GF-D8 (cell line): ENCODE data around the gene GOLGA8S.
"Not testable (repeated sequence)": the region's sequence is repeated elsewhere in the genome, so short reads cannot be mapped to it uniquely, and the experiment has no call there.

Experiments
- DNase-seq: peaks from one replicate; lab custom pipeline; 2025; lab: John Stamatoyannopoulos, UW

GOLGA8S gene

DNA sequence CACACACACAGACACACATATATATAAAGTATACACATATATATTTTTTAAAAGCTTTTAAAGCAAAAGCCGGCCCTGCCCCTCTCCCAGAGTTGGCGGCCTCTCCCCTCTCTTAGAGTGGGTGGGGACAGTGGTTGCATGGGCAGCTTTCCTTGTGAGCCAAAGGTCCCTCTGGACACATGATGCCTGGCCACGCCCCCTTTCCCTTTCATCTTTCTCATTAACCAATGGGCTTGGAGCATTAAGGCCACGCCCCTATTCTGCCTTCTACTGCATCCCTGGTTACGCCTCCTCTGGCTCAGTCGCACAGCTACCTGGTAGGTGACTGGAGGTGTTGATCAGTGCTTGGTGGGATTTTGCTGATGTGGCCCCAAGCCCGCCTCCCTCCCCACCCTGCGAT, at the start of gene GOLGA8S:
Gene GOLGA8S (plus strand): TSS at position 301 of the 400 bp plus-strand sequence. CDS start 62 bp downstream, at position 363.
- DNase-seq = not testable (repeated sequence)

GRCh38 chr15:23304805-23305204, 49.7 kb upstream of the GOLGA8S start:
- DNase-seq = not testable (repeated sequence)

DNA sequence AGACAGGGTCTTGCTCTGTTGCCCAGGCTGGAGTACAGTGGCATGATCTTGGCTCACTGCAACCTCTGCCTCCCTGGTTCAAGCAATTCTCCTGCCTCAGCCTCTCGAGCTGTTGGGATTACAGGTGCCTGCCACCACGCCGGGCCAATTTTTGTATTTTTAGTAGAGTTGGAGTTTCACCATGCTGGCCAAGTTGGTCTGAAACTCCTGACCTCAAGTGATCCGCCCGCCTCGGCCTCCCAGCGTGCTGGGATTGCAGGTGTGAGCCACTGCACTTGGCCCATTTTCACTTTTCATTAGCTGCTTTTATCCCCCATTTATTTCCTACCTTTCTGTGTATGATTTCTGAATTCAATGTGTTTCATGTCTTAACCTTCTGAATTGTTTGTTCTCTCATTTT, 48.6 kb upstream of the GOLGA8S start:
- not testable (repeated sequence) for DNase-seq

DNA sequence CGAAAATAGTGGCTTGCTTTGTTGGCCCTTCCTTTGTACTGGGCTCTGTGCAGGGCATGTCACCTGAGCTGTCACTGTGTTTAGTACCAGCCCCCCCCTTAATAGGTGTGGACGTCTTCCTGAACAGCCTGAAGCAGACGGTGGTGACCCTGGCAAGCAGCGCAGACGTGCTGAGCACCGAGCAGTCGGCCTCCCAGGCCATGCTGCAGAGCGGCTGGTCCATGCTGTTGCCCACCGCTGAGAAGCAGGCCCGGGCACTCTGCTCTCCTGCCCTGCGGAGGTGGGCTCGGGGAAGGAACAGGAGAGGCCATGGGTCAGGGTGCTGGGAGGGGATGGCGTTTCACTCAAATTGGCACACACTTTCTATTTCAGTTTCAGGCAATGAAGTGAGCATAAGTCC, 43.3 kb upstream of the GOLGA8S start:
- not testable (repeated sequence) for DNase-seq

GRCh38 chr15:23334096-23334495, 20.5 kb upstream of the GOLGA8S start, which contains the start of gene GOLGA6L26:
GOLGA6L26 (minus strand) TSS chr15:23334196; CDS start chr15:23334135, 61 bp downstream.
- not testable (repeated sequence) for DNase-seq

- not testable (repeated sequence) for DNase-seq
Measured at GRCh38 chr15:23362622-23363021, 8.1 kb downstream of the GOLGA8S start.

DNA sequence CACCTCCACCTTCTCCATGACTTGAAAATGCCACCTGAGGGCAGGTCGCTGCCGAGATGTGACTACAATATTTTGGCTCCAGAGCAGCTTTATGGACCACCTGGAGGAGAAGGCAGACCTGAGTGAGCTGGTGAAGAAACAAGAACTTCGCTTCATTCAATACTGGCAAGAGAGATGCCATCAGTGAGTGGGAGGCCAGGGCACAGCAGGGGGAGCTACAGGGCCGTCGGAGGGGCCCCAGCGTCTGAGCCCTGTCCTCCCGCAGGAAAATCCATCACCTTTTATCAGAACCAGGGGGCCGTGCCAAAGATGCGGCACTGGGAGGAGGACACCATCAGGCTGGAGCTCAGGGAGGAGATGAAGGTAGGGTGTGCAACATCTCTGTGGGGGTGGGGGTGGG, 9.7 kb downstream of the GOLGA8S start:
- DNase-seq = not testable (repeated sequence)

DNA sequence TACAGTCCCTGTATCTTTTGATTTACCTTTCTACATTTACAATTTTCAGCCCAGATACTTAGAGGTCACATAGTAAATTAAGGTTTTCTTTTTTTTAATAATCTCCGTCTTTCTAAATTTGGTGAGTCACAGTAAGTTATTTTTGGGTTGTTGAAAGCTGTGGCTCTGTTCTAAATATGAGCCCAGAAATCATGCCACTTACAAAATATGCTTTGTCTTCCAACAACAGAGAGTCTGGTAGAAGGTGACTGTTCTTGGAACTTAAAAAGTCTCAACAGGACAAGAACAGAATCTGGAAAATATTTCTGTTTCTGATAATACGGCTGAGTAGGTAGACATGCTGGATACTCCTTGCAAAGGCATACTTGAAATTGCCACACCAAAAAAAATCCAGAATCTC, 16.0 kb downstream of the GOLGA8S start:
- no peak for DNase-seq

GRCh38 chr15:23371134-23371533, 16.6 kb downstream of the GOLGA8S start:
- not testable (repeated sequence) for DNase-seq

DNA sequence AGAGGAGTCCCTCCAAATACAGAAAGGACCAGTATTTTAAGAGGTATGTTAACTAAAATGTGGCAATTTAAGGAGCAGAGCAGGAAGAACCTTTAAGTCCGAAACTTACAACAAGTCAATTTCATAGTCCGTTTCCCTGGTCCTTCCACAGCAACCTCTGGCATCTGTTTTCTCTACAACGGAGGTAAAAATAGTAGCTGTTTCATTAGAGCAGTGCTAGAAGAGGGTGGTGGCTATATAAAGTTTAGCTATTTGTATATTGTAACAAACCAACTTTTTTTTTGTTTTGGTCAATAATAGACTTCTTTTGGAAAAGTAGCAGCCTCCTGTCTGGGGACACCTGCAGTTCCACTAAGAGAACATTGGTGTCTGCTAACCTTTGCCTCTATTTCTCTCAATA, 17.3 kb downstream of the GOLGA8S start:
- not testable (repeated sequence) for DNase-seq

DNA sequence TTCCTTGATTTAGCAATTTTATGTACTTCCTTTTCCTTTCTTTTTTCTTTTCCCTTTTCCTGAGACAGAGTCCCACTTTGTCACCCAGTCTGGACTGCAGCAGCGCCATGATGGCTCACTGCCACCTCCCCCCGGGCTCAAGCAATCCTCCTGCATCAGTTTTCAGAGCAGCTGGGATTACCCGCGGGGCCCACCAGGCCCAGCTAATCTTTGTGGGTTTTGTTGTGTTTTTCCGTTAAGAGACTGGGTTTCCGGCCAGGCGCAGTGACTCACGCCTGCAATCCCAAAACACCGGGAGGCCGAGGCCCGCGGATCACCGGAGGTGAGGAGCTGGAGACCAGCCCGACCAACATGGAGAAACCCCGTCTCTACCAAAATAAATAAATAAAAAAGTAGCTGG, 17.7 kb downstream of the GOLGA8S start:
- DNase-seq = no peak

GRCh38 chr15:23372891-23373600, 18.5 kb downstream of the GOLGA8S start:
- DNase-seq = not testable (repeated sequence)

DNA sequence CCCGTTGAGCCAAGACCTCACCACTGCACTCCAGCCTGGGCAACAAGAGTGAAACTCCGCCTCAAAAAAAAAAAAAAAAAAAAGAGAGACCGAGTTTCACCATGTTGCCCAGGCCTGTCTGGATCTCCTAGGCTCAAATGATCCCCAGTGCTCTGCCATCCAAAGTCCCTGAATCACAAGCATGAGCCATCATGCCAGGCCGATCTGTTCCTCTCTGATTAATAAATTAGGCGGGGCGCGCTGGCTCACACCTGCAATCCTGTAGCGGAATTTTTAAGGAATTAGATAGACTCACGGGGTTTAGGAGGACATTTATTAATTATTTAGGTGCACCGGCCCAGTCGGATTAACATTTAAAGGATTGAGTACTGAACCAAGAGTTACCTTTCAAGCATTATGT, 19.7 kb downstream of the GOLGA8S start:
- not testable (repeated sequence) for DNase-seq

DNA sequence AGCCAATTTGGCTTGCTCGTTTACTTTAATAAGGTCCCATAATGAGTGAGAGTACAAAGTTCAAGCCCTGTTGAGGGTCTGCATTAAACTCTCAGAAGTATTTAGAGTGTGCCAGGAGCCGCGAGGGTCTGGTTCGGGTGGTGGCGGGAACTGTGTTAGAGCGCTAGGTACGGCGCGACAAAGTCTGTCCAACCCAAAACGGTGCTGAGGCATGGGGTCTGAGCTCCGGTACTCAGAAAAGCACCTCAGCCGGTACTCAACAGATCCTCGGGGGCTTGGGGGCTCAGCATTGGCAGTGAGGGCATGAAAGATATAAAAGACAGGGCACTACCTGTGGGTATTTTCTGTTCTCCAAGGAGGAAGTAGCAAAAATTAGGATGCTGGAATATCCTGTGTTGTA, 24.4 kb downstream of the GOLGA8S start:
- DNase-seq = not testable (repeated sequence)

GRCh38 chr15:23380700-23381099, 26.2 kb downstream of the GOLGA8S start:
- DNase-seq = not testable (repeated sequence)

DNA sequence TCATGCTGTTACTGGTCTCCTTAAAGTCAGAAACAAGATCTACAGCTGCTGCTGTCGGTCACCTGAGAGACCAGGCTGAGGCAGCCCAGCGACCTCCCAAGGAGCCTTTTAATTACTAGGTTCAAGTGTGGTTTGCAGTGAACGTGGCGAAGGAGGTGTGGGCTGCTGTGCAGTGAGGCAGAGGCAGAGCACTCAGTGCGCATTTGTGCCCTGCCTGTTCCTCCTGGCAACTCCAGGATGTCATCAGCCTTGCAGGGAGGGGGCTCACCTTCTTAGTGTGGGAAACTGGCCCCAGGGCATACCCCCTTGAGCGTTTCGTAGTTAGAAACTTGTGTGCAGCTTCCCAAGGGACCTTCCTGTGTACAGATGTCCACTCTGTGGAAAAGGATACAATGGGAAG, 26.6 kb downstream of the GOLGA8S start:
- not testable (repeated sequence) for DNase-seq

DNA sequence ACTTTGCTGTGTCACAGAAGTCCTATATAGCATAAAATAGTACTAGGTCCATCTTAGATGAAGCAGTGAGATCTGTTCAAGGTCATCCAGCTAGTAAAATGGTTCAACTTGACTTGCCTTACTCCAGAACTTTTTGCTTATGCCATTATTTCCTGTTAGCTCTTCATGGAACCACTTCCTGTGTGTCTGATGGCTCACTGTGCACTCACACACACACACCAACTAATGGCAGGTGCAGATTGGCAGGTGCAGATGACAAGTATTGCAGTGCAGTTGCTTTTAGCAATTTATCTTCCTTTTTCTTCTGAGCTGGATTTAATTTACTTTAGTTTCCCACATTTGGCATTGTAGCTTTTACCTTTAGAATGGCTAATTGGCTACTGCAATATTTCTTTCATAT, 29.8 kb downstream of the GOLGA8S start:
- no peak for DNase-seq

DNA sequence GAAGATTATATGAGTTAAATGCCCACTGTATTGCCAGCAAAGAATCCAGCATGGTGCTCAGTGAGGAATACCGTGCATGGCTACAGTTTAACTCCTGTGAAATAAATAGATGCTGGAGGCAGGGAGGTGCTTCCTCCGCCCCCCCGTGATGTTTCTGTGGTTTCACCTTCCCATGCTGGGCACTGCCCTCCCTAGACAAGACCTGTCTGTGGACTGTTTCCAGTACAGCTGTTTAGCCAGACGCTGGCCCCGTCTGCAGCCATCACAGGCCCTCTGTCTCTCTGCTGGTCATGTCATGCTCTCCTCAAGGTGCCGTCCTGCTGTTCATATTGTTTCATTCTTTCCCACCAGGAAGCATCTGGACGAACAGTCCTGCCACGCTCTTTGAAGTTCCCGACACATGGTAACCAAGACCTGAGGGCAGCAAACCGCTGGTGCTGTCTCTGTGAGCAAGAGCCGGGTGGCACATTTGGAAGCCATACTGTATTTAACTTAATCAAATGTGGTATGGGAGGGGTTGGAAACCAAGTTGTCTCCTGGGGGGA, 31.4 kb downstream of the GOLGA8S start:
- no peak for DNase-seq

DNA sequence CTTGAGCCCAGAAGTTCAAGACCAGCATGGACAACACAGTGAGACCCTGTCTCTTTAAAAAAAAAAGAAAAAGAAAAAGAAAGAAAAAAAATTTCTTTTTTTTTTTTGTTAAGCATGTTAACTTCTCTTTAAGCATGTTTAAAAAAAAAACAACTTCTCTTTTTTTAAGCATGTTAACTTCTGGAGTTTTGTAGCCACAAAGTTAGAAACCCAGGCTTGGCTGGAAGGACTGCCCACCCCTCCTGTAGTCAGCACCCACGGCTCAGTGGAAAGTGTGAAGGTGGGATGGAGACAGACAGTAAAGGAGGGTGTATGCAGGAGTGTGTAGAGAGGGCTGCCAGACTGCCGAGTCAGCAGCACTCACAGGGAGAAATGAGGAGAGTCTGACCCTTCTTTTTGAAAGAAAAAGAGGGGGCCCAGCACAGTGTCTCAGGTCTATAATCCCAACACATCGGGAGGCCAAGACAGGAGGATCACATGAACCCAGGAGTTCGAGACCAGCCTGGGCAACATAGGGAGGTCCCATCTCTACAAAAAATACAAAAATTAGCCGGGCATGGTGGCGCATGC, 33.2 kb downstream of the GOLGA8S start:
- no peak for DNase-seq

DNA sequence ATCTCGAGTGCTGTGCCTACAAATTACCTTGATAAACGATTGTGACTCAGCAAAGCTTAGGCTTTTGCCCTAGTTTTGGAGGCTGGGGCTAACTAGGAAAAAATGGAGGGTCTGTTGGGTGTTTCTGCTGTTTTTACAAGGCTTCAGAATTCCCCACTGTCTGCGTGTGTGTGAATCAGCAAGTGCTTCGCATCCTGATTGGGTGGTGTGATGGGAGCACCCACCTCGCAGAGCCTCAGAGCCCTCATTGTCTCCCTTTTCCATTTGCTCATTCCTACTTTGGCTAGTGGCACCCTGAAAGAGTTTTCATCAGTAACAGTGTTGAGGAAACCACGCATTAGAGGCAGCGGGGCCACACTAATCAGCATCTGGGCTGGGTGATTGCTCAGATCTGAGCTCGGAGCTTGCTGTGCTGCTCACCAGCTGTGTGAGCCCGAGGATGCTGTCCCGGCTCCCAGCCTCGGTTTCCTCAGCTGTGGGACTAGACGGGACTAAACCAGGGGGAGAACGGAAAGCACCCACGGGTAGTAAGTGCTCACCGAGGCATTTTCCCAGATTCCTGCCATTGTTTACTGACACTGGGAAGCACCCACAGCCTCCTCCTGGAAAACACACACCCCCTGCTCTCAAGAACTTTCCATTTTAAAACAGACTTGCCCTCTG, 40.6 kb downstream of the GOLGA8S start:
- DNase-seq = no peak

DNA sequence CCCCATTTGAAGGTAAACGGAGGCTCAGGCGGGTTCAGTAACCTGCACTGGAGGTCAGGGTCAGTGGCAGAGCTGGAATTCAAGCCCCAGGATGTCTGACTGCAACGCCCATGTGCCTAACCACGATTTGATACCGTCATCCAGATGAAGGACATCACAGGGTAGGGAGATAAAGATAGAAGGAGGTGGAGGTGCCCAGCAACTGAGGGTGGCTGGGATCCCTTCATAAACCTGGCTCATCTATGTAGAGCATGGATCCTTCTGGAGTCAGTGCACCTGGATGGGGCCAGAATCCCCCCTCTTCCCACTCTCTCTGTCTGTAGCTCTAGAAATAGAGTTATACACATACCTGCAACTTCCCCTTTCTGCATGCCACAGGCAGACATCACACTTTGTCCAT, 41.3 kb downstream of the GOLGA8S start:
- DNase-seq = no peak

DNA sequence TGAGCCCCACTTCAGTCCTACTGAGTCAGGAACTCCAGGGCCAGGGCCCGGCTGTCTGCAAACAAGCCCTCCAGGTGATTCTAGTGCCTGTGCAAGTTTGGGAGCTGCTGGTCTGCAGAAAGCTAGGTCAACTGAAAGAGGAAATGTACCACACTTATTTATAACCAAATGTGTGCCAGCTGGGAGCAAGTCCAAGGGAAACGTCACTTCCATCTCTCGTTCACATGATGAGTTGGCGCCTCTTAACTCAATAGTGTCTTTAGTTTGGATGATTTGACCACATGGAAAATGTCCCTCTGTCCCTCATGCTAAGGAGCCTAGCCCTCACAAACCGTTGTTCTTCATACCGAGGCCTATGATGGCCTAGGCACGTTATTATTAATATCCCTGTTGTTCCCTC, 43.2 kb downstream of the GOLGA8S start:
- no peak for DNase-seq

- not testable (repeated sequence) for DNase-seq
Measured at GRCh38 chr15:23398357-23398756, 43.8 kb downstream of the GOLGA8S start.
